ENCODE measurements around the gene ATL3.

DNA sequence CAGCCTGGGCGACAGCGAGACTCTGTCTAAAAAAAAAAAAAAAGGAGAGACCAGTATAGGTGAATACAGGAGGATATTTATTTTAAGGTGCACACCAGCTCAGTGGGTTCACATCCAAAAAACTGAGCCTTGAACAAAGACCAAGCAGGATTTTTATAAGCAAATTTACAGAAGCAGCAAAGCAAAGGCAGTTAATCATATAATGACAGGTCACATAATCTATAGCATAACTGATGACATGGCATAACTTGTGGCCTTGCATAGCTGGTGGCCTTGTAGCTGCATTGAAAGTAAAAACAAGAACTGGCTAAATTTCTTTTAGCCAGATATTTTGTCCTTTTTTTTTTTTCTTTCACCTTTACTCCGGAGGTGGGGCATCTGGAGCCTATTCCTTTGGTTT lies 54.2 kb downstream of the ATL3 start:
- TF ChIP-seq POLR2AphosphoS5 (IDR thresholded peaks at IDR 0.05; ENCODE audit: insufficient read depth, low read depth, low read length), result no peak
- TF ChIP-seq, protein P1, sequence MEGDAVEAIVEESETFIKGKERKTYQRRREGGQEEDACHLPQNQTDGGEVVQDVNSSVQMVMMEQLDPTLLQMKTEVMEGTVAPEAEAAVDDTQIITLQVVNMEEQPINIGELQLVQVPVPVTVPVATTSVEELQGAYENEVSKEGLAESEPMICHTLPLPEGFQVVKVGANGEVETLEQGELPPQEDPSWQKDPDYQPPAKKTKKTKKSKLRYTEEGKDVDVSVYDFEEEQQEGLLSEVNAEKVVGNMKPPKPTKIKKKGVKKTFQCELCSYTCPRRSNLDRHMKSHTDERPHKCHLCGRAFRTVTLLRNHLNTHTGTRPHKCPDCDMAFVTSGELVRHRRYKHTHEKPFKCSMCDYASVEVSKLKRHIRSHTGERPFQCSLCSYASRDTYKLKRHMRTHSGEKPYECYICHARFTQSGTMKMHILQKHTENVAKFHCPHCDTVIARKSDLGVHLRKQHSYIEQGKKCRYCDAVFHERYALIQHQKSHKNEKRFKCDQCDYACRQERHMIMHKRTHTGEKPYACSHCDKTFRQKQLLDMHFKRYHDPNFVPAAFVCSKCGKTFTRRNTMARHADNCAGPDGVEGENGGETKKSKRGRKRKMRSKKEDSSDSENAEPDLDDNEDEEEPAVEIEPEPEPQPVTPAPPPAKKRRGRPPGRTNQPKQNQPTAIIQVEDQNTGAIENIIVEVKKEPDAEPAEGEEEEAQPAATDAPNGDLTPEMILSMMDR (IDR thresholded peaks at IDR 0.05; ENCODE audit: extremely low read depth in 1 of 2, insufficient read depth in 1 of 2, low read depth in 1 of 2, low read length in 2 of 2), result no peak
- no peak for TF ChIP-seq EZH2 (IDR thresholded peaks at IDR 0.05; ENCODE audit: borderline replicate concordance, low read depth, low read length, severe bottlenecking)
- TF ChIP-seq JUN (IDR thresholded peaks at IDR 0.05; ENCODE audit: borderline replicate concordance, insufficient read depth, insufficient read length, low read depth), result no peak
- TF ChIP-seq POLR2A (IDR thresholded peaks at IDR 0.05; ENCODE audit: low read depth, low read length), result no peak
- TF ChIP-seq FOS (IDR thresholded peaks at IDR 0.05; ENCODE audit: borderline replicate concordance, insufficient read depth, low read length), result no peak

Data from endothelial cell of umbilical vein (primary cell).